WI38 (cell line): ENCODE measurements around the gene PLP1.

Source experiments
- H3K4me3 ChIP-seq: 2 replicates; pipeline ENCODE4 v1.5.1; 2011; ENCODE audit warnings: low read depth, mild to moderate bottlenecking, control low read depth, low read length
- CTCF ChIP-seq: IDR thresholded peaks from 2 replicates; pipeline ENCODE4 v1.5.1; 2012; ENCODE audit warnings: low read depth, mild to moderate bottlenecking, control low read depth, low read length

PLP1 gene

GRCh38 chrX:103737696-103738095 lies 38.9 kb upstream of the PLP1 start:
- no peak for TF ChIP-seq CTCF

DNA sequence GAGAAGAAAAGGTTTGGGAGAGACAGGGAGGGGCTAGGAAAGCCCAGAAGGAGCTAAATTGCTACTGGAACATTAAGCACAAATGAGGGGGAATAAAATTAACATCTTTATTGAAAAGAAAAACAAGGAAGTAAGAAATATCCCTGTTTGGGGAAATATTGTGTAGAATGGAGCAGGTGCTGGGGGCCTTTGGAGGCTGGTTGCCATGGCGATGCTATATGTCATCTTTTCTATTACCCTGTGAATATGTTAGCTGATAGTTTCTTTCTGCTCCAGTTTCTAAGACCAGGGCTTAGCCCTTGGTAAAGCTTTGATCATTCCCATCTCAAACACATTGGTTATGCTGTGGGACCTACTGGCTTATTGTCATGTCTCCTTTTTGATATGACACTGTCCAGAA lies 37.2 kb upstream of the PLP1 start:
- no peak for TF ChIP-seq CTCF
- H3K4me3 ChIP-seq = no peak overlapping the region

More at GRCh38 chrX:103737696-103738095, 38.9 kb upstream of the PLP1 start:
- H3K4me3 ChIP-seq = no peak overlapping the region

DNA sequence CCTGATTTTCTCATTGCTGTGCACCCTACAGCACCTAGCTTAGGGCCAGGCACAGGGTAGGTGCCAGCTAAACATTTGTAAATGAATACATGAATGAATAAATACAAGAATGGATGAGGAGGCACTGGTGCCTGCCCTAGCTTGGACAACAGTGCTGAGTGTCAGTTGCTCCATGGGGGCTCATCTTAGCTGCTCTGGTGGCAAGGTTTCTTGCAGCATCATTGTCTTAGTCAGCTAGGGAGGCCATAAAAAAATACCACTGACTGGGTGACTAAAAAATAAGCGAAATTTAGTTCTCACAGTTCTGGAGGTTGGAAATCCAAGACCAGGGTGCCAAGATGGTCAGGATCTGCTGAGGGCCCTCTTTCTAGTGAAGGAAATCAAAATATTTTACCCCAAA lies 34.8 kb upstream of the PLP1 start:
- no peak for TF ChIP-seq CTCF
- H3K4me3 ChIP-seq = no peak overlapping the region

DNA sequence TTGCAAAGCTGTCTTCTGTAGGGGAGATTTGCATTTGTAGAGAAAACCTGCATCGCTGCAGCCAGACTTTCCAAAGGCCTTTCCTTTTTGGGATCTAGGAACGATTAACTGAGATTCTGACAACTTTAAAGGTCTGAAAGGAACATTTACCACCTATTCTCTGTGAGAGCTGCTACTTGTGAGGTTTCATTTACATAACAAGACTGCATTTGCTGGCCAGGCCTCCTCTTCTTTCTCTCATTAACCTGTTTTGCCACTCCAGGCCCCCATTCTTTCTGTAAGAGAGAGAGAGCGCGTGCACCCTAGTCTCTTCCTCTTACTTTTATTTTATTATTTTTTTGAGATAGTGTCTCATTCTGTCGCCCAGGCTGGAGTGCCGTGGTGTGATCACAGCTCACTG lies 34.3 kb upstream of the PLP1 start:
- H3K4me3 ChIP-seq = no peak overlapping the region
- no peak for TF ChIP-seq CTCF

GRCh38 chrX:103747163-103747562 lies 29.5 kb upstream of the PLP1 start:
- no peak overlapping the region for H3K4me3 ChIP-seq
- TF ChIP-seq CTCF = no peak

DNA sequence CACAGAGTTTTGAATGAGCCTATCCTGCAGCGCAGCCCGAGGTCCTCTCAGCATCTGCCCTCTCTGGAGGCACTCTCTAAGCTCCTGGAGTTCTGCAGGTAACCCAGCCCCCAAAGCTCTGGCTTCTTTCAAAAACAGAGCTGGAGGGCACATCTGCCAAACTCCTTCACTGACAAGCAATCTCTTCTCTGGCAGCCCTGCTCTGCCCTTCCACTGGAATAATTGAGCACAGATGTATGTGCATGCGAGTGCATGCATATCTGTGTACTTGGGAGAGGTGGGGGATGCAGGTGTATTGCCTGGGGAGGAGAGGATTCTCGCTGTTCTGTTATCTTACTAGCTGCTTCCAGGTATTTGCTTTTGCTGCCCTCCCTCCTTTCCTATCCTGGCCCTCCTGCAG lies 22.2 kb upstream of the PLP1 start:
- H3K4me3 ChIP-seq = no peak overlapping the region
- TF ChIP-seq CTCF = no peak

GRCh38 chrX:103756736-103757135 lies 19.9 kb upstream of the PLP1 start:
- TF ChIP-seq CTCF = no peak
- no peak overlapping the region for H3K4me3 ChIP-seq
